HG03469 (cell line): ENCODE data around the gene SLC16A10.
"Not testable (repeated sequence)": the region's sequence is repeated elsewhere in the genome, so short reads cannot be mapped to it uniquely, and the experiment has no call there.

Source experiments
- ATAC-seq: cut with Tn5 transposase; IDR thresholded peaks from one replicate; pipeline ENCODE4 v1.9.1; 2021; ENCODE audit warnings: mild to moderate bottlenecking, moderate library complexity, moderate number of reproducible peaks; ENCODE audit not compliant: unreplicated experiment

The SLC16A10 gene

GRCh38 chr6:111254779-111255166, 167.5 kb downstream of the SLC16A10 start:
- ATAC-seq = no peak

- ATAC-seq = not testable (repeated sequence)
These were observed 168.5 kb downstream of the SLC16A10 start for GRCh38 chr6:111255838-111256237.

GRCh38 chr6:111256646-111257045, 169.3 kb downstream of the SLC16A10 start:
- ATAC-seq = no peak

- ATAC-seq = no peak
These were observed 170.7 kb downstream of the SLC16A10 start for GRCh38 chr6:111258010-111258409.

- ATAC-seq = no peak
These were observed 171.3 kb downstream of the SLC16A10 start for GRCh38 chr6:111258615-111259088.

GRCh38 chr6:111259089-111259831, 172.0 kb downstream of the SLC16A10 start:
- peak; percentile 98 for ATAC-seq

- no peak for ATAC-seq
These were observed 173.4 kb downstream of the SLC16A10 start for GRCh38 chr6:111260570-111261298.

GRCh38 chr6:111263837-111264236, 176.5 kb downstream of the SLC16A10 start:
- ATAC-seq = no peak

- ATAC-seq = no peak
These were observed 178.5 kb downstream of the SLC16A10 start for GRCh38 chr6:111265842-111266241.

- no peak for ATAC-seq
These were observed 179.0 kb downstream of the SLC16A10 start for GRCh38 chr6:111266276-111266675.

GRCh38 chr6:111267764-111268333, 180.5 kb downstream of the SLC16A10 start:
- no peak for ATAC-seq

GRCh38 chr6:111269401-111269970, 182.2 kb downstream of the SLC16A10 start:
- ATAC-seq = no peak

GRCh38 chr6:111270121-111270520, 182.8 kb downstream of the SLC16A10 start:
- no peak for ATAC-seq

GRCh38 chr6:111274593-111275217, 187.4 kb downstream of the SLC16A10 start:
- no peak for ATAC-seq

GRCh38 chr6:111276335-111276734, 189.0 kb downstream of the SLC16A10 start:
- ATAC-seq = no peak

GRCh38 chr6:111276736-111277135, 189.4 kb downstream of the SLC16A10 start:
- no peak for ATAC-seq

- ATAC-seq = no peak
These were observed 190.5 kb downstream of the SLC16A10 start for GRCh38 chr6:111277819-111278218.

GRCh38 chr6:111278731-111279130, 191.4 kb downstream of the SLC16A10 start:
- no peak for ATAC-seq

- ATAC-seq = no peak
These were observed 193.2 kb downstream of the SLC16A10 start for GRCh38 chr6:111280445-111280955.
